ENCODE data around the gene CLCN2.

CLCN2 gene

DNA sequence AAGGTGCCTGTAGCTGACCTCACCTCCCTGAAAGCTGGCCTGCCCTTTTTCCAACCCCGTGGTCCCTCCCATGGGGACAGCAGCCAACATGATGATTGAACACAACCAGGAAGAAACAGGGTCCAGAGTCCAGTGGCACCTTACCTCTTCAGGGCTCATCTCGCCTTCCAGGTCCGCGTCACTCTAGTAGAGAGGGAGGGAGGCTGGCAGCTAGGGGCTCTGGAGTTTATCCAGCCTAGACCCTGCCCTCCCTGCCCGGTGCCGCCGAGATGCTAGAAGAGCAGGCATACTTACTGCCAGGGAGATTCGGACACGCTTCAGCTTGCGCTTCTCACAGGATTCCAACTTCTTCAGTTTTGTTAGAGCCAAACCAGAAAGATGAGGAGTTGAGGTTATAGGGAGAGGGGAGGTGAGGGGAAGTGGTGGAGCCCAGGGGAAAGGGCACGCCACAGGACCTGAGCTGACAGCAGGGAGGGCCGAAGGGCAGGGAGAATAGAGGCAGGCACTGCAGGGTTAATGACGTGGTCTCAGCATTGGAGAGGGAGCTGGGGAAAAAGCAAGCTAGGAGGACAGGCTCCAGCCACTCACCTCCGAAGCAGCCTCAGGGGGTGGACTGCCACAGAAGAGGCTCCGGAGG is 9.1 kb downstream of the CLCN2 start:
- no peak overlapping the region for H3K4me2 ChIP-seq (ENCODE audit: low read length)
- no peaks in the 10 kb centered on the region for H3K79me2 ChIP-seq (ENCODE audit: insufficient read depth, low read length)
- no peaks in the 10 kb centered on the region for H3K36me3 ChIP-seq (ENCODE audit: insufficient read depth, low read length)
- no peaks in the 10 kb centered on the region for H3K27me3 ChIP-seq (ENCODE audit: insufficient read depth, low read length)
- no peaks in the 10 kb centered on the region for H3K9me2 ChIP-seq (ENCODE audit: low read depth, low read length)
- no peak overlapping the region for H3K9ac ChIP-seq (ENCODE audit: low read length)
- no peaks in the 10 kb centered on the region for H4K20me1 ChIP-seq (ENCODE audit: insufficient read depth, low read length)
- H3K27ac ChIP-seq (ENCODE audit: low read depth, low read length, poor library complexity, severe bottlenecking): no peak overlapping the region
- no peaks in the 10 kb centered on the region for H3F3A ChIP-seq (ENCODE audit: insufficient read depth, low read length)
- H2AFZ ChIP-seq (ENCODE audit: low read length): no peak overlapping the region
- no peak for TF ChIP-seq EZH2 (IDR thresholded peaks at IDR 0.05; ENCODE audit: borderline replicate concordance, low read length)
- TF ChIP-seq, protein P1, sequence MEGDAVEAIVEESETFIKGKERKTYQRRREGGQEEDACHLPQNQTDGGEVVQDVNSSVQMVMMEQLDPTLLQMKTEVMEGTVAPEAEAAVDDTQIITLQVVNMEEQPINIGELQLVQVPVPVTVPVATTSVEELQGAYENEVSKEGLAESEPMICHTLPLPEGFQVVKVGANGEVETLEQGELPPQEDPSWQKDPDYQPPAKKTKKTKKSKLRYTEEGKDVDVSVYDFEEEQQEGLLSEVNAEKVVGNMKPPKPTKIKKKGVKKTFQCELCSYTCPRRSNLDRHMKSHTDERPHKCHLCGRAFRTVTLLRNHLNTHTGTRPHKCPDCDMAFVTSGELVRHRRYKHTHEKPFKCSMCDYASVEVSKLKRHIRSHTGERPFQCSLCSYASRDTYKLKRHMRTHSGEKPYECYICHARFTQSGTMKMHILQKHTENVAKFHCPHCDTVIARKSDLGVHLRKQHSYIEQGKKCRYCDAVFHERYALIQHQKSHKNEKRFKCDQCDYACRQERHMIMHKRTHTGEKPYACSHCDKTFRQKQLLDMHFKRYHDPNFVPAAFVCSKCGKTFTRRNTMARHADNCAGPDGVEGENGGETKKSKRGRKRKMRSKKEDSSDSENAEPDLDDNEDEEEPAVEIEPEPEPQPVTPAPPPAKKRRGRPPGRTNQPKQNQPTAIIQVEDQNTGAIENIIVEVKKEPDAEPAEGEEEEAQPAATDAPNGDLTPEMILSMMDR (IDR thresholded peaks at IDR 0.05; ENCODE audit: low read length): no peak
- H3K9me3 ChIP-seq (ENCODE audit: low read length): no peaks in the 10 kb centered on the region
- H3K4me3 ChIP-seq (ENCODE audit: low read depth, low read length, poor library complexity, severe bottlenecking): no peak overlapping the region
- peaks cover 3% of the 10 kb centered on the region for H3K4me1 ChIP-seq (ENCODE audit: insufficient read depth, low read length, severe bottlenecking)

DNA sequence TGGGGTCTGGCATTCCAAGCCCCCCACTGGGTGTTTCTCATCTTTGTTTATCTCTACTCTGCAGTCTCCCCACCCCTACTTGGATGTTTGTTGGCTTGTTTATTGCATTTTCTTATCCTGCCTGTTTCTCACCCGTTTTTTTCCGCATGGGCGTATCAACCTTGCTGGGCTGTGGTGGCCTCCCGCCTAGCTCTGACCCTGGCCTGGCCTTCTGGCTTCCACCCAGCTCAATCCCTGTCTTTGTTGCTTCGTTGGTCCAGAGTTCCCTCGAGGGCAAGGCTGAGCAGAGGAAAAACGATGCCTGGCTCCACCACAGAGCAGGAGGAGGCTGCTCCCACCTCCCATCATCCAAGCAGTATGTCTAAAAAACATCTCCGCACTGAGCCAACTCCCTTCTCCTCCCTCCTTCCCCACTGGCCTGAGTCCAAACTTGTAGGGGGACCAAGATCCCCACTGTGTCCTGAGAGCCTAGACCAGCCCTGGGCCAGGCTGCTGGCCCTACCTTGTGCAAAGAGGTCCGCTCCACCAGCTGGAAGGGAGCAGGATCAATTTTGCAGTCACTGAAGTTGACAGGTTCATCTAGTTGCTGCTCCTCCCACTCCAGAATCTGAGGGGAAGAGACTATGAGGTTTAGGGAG is 9.8 kb downstream of the CLCN2 start:
- no peaks in the 10 kb centered on the region for H3K79me2 ChIP-seq (ENCODE audit: insufficient read depth, low read length)
- peaks cover 3% of the 10 kb centered on the region for H3K4me1 ChIP-seq (ENCODE audit: insufficient read depth, low read length, severe bottlenecking)
- H3K9me2 ChIP-seq (ENCODE audit: low read depth, low read length): no peaks in the 10 kb centered on the region
- no peak overlapping the region for H3K4me2 ChIP-seq (ENCODE audit: low read length)
- no peak overlapping the region for H3K9ac ChIP-seq (ENCODE audit: low read length)
- no peaks in the 10 kb centered on the region for H3F3A ChIP-seq (ENCODE audit: insufficient read depth, low read length)
- H3K27ac ChIP-seq (ENCODE audit: low read depth, low read length, poor library complexity, severe bottlenecking): no peak overlapping the region
- H3K4me3 ChIP-seq (ENCODE audit: low read depth, low read length, poor library complexity, severe bottlenecking): no peak overlapping the region
- H3K9me3 ChIP-seq (ENCODE audit: low read length): no peaks in the 10 kb centered on the region
- no peaks in the 10 kb centered on the region for H3K27me3 ChIP-seq (ENCODE audit: insufficient read depth, low read length)
- TF ChIP-seq, protein P1 (IDR thresholded peaks at IDR 0.05; ENCODE audit: low read length): no peak
- TF ChIP-seq EZH2 (IDR thresholded peaks at IDR 0.05; ENCODE audit: borderline replicate concordance, low read length): no peak
- no peak overlapping the region for H2AFZ ChIP-seq (ENCODE audit: low read length)
- no peaks in the 10 kb centered on the region for H3K36me3 ChIP-seq (ENCODE audit: insufficient read depth, low read length)
- no peaks in the 10 kb centered on the region for H4K20me1 ChIP-seq (ENCODE audit: insufficient read depth, low read length)

DNA sequence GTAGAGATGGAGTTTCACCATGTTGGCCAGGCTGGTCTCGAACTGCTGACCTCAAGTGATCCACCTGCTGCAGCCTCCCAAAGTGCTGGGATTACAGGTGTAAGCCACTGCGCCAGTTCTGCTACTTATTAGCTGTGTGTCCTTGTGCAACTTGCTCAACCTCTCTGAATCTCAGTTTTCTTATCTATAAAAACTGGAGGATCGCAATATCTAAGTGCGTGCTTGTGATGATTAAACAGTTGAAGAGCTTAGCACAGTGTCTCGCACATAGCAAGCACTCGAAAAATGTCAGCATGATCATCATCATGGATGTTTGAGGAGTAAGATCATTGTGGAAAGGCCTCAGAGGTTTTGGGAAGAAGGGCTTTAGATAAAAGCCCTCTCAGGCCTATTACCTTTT is 10.8 kb downstream of the CLCN2 start:
- Histone ChIP-seq H3F3A (ENCODE audit: insufficient read depth, low read length) (no peaks in the 10 kb centered on the region), H3K27ac (ENCODE audit: low read depth, low read length, poor library complexity, severe bottlenecking) (no peak overlapping the region), H3K27me3 (ENCODE audit: insufficient read depth, low read length) (no peaks in the 10 kb centered on the region), H3K79me2 (ENCODE audit: insufficient read depth, low read length) (no peaks in the 10 kb centered on the region), H2AFZ (ENCODE audit: low read length) (no peak overlapping the region), H3K4me2 (ENCODE audit: low read length) (no peak overlapping the region), H3K9ac (ENCODE audit: low read length) (no peak overlapping the region), H3K4me3 (ENCODE audit: low read depth, low read length, poor library complexity, severe bottlenecking) (no peak overlapping the region), H4K20me1 (ENCODE audit: insufficient read depth, low read length) (no peaks in the 10 kb centered on the region), H3K9me2 (ENCODE audit: low read depth, low read length) (no peaks in the 10 kb centered on the region), H3K4me1 (ENCODE audit: insufficient read depth, low read length, severe bottlenecking) (peaks cover 3% of the 10 kb centered on the region), H3K36me3 (ENCODE audit: insufficient read depth, low read length) (no peaks in the 10 kb centered on the region), H3K9me3 (ENCODE audit: low read length) (no peaks in the 10 kb centered on the region)
- TF ChIP-seq, protein P1 (IDR thresholded peaks at IDR 0.05; ENCODE audit: low read length): no peak

All from OCI-LY1 (cell line).